A204.1 (cell line): ENCODE data around the gene MANBA.
"Not testable (repeated sequence)": the region's sequence is repeated elsewhere in the genome, so short reads cannot be mapped to it uniquely, and the experiment has no call there.

Source experiments
- FAIRE-seq: peaks from 2 replicates; lab custom pipeline; 2012; peaks lifted over from hg19 to GRCh38; lab: Jason Lieb, UNC

MANBA gene

GRCh38 chr4:102667001-102667400 is 93.8 kb downstream of the MANBA start:
- FAIRE-seq, result no peak

- FAIRE-seq, result no peak
These were observed 95.2 kb downstream of the MANBA start for GRCh38 chr4:102665527-102665926.

- FAIRE-seq, result no peak
These were observed 97.7 kb downstream of the MANBA start for GRCh38 chr4:102663073-102663472.

- FAIRE-seq, result no peak
These were observed 103.6 kb downstream of the MANBA start for GRCh38 chr4:102657206-102657605.

- FAIRE-seq, result no peak
These were observed 113.7 kb downstream of the MANBA start for GRCh38 chr4:102647117-102647516.

- no peak for FAIRE-seq
These were observed 118.0 kb downstream of the MANBA start for GRCh38 chr4:102642631-102643298.

- no peak for FAIRE-seq
These were observed 119.0 kb downstream of the MANBA start for GRCh38 chr4:102641793-102642192.

GRCh38 chr4:102640669-102641068 is 120.1 kb downstream of the MANBA start:
- FAIRE-seq, result no peak

GRCh38 chr4:102639598-102639997 is 121.2 kb downstream of the MANBA start:
- no peak for FAIRE-seq

- no peak for FAIRE-seq
These were observed 122.1 kb downstream of the MANBA start for GRCh38 chr4:102638621-102639020.

GRCh38 chr4:102637391-102637790 is 123.4 kb downstream of the MANBA start:
- no peak for FAIRE-seq

GRCh38 chr4:102633100-102633499 is 127.7 kb downstream of the MANBA start:
- no peak for FAIRE-seq

- FAIRE-seq, result no peak
These were observed 128.3 kb downstream of the MANBA start for GRCh38 chr4:102632241-102633065.

GRCh38 chr4:102631616-102632015 is 129.2 kb downstream of the MANBA start:
- FAIRE-seq, result no peak

GRCh38 chr4:102629673-102630072 is 131.1 kb downstream of the MANBA start:
- no peak for FAIRE-seq

- no peak for FAIRE-seq
These were observed 132.8 kb downstream of the MANBA start for GRCh38 chr4:102627831-102628523.

GRCh38 chr4:102625232-102625930 is 135.4 kb downstream of the MANBA start:
- no peak for FAIRE-seq

GRCh38 chr4:102624505-102624904 is 136.3 kb downstream of the MANBA start:
- FAIRE-seq, result no peak

GRCh38 chr4:102623622-102624021 is 137.1 kb downstream of the MANBA start:
- FAIRE-seq, result no peak

GRCh38 chr4:102620697-102621497 is 139.9 kb downstream of the MANBA start:
- FAIRE-seq, result peak; percentile 71

- not testable (repeated sequence) for FAIRE-seq
These were observed 140.8 kb downstream of the MANBA start for GRCh38 chr4:102619776-102620631.
